Activated CD8-positive, alpha-beta memory T cell treated with anti-CD3 and anti-CD28 coated beads, Interleukin-2, amount 50 U/mL, for 24 hours (primary cell): ENCODE results near the gene NRXN3.

Experiments
- DNase-seq: peaks from one replicate; pipeline ENCODE4 v3.0.0-alpha.2; 2020; ENCODE audit errors: extremely low read depth

NRXN3 gene

GRCh38 chr14:79281244-79282152 is 1111.3 kb downstream of the NRXN3 start:
- DNase-seq = no peak

GRCh38 chr14:79284621-79285020 is 1114.4 kb downstream of the NRXN3 start:
- DNase-seq = no peak

- no peak for DNase-seq
Observed at GRCh38 chr14:79285263-79285662, 1115.1 kb downstream of the NRXN3 start.

GRCh38 chr14:79287976-79288375 is 1117.8 kb downstream of the NRXN3 start:
- DNase-seq = no peak

GRCh38 chr14:79293482-79294177 is 1123.5 kb downstream of the NRXN3 start:
- no peak for DNase-seq

GRCh38 chr14:79294499-79294898 is 1124.3 kb downstream of the NRXN3 start:
- no peak for DNase-seq

GRCh38 chr14:79295385-79295784 is 1125.2 kb downstream of the NRXN3 start:
- DNase-seq = no peak

- no peak for DNase-seq
Observed at GRCh38 chr14:79298373-79298772, 1128.2 kb downstream of the NRXN3 start.

GRCh38 chr14:79299162-79299561 is 1129.0 kb downstream of the NRXN3 start:
- no peak for DNase-seq

- DNase-seq = no peak
Observed at GRCh38 chr14:79304279-79304678, 1134.1 kb downstream of the NRXN3 start.

GRCh38 chr14:79306546-79306945 is 1136.4 kb downstream of the NRXN3 start:
- no peak for DNase-seq

GRCh38 chr14:79318371-79318770 is 1148.2 kb downstream of the NRXN3 start:
- no peak for DNase-seq

GRCh38 chr14:79320561-79320960 is 1150.4 kb downstream of the NRXN3 start:
- no peak for DNase-seq

- DNase-seq = no peak
Observed at GRCh38 chr14:79321070-79321469, 1150.9 kb downstream of the NRXN3 start.

- DNase-seq = no peak
Observed at GRCh38 chr14:79325071-79325470, 1154.9 kb downstream of the NRXN3 start.

GRCh38 chr14:79325557-79325956 is 1155.4 kb downstream of the NRXN3 start:
- no peak for DNase-seq

- DNase-seq = no peak
Observed at GRCh38 chr14:79328863-79329262, 1158.7 kb downstream of the NRXN3 start.

- DNase-seq = no peak
Observed at GRCh38 chr14:79331830-79332229, 1161.7 kb downstream of the NRXN3 start.

- DNase-seq = no peak
Observed at GRCh38 chr14:79332504-79333197, 1162.5 kb downstream of the NRXN3 start.

GRCh38 chr14:79333198-79333546 is 1163.0 kb downstream of the NRXN3 start:
- no peak for DNase-seq

- no peak for DNase-seq
Observed at GRCh38 chr14:79334272-79334671, 1164.1 kb downstream of the NRXN3 start.

- DNase-seq = no peak
Observed at GRCh38 chr14:79337761-79338160, 1167.6 kb downstream of the NRXN3 start.

- no peak for DNase-seq
Observed at GRCh38 chr14:79342942-79343341, 1172.8 kb downstream of the NRXN3 start.
